Measurements from ENCODE around the gene SELE.

The SELE gene

GRCh38 chr1:169741666-169742394, 8.0 kb upstream of the SELE start:
- H3K27ac ChIP-seq (ENCODE audit: poor library complexity, severe bottlenecking) = no peak overlapping the region
- no peaks in the 10 kb centered on the region for H3K27me3 ChIP-seq (ENCODE audit: insufficient read depth, poor library complexity, severe bottlenecking)
- no peaks in the 10 kb centered on the region for H3K9me3 ChIP-seq (ENCODE audit: severe bottlenecking)
- H3K36me3 ChIP-seq (ENCODE audit: low read depth) = no peaks in the 10 kb centered on the region
- H3K4me1 ChIP-seq (ENCODE audit: insufficient read depth, poor library complexity, severe bottlenecking) = no peaks in the 10 kb centered on the region
- no peak for DNase-seq (ENCODE audit: low spot score)
- no peak for TF ChIP-seq CTCF (IDR thresholded peaks at IDR 0.05; ENCODE audit: poor library complexity, severe bottlenecking)
- ATAC-seq (ENCODE audit: low read depth) = no peak
- no peak overlapping the region for H3K4me3 ChIP-seq (ENCODE audit: severe bottlenecking)

GRCh38 chr1:169739980-169740379, 6.1 kb upstream of the SELE start:
- DNase-seq (ENCODE audit: low spot score) (no peak), ATAC-seq (ENCODE audit: low read depth) (no peak)
- Histone ChIP-seq H3K9me3 (ENCODE audit: severe bottlenecking) (no peaks in the 10 kb centered on the region), H3K36me3 (ENCODE audit: low read depth) (no peaks in the 10 kb centered on the region), H3K4me3 (ENCODE audit: severe bottlenecking) (no peak overlapping the region), H3K4me1 (ENCODE audit: insufficient read depth, poor library complexity, severe bottlenecking) (no peaks in the 10 kb centered on the region), H3K27me3 (ENCODE audit: insufficient read depth, poor library complexity, severe bottlenecking) (no peaks in the 10 kb centered on the region), H3K27ac (ENCODE audit: poor library complexity, severe bottlenecking) (no peak overlapping the region)
- TF ChIP-seq CTCF (IDR thresholded peaks at IDR 0.05; ENCODE audit: poor library complexity, severe bottlenecking) = no peak

- no peak for DNase-seq (ENCODE audit: low spot score)
- Histone ChIP-seq H3K27ac (ENCODE audit: poor library complexity, severe bottlenecking) (no peak overlapping the region), H3K36me3 (ENCODE audit: low read depth) (no peaks in the 10 kb centered on the region), H3K4me1 (ENCODE audit: insufficient read depth, poor library complexity, severe bottlenecking) (no peaks in the 10 kb centered on the region), H3K27me3 (ENCODE audit: insufficient read depth, poor library complexity, severe bottlenecking) (peaks cover 4% of the 10 kb centered on the region), H3K9me3 (ENCODE audit: severe bottlenecking) (no peaks in the 10 kb centered on the region), H3K4me3 (ENCODE audit: severe bottlenecking) (no peak overlapping the region)
- TF ChIP-seq CTCF (IDR thresholded peaks at IDR 0.05; ENCODE audit: poor library complexity, severe bottlenecking) = no peak
- no peak for ATAC-seq (ENCODE audit: low read depth)
Observed at GRCh38 chr1:169731446-169731845, 2.4 kb downstream of the SELE start.

- no peaks in the 10 kb centered on the region for H3K36me3 ChIP-seq (ENCODE audit: low read depth)
- DNase-seq (ENCODE audit: low spot score) (no peak), ATAC-seq (ENCODE audit: low read depth) (no peak)
- no peak overlapping the region for H3K4me3 ChIP-seq (ENCODE audit: severe bottlenecking)
- H3K27ac ChIP-seq (ENCODE audit: poor library complexity, severe bottlenecking) = no peak overlapping the region
- H3K27me3 ChIP-seq (ENCODE audit: insufficient read depth, poor library complexity, severe bottlenecking) = peaks cover 4% of the 10 kb centered on the region
- TF ChIP-seq CTCF (IDR thresholded peaks at IDR 0.05; ENCODE audit: poor library complexity, severe bottlenecking) = no peak
- H3K9me3 ChIP-seq (ENCODE audit: severe bottlenecking) = no peaks in the 10 kb centered on the region
- no peaks in the 10 kb centered on the region for H3K4me1 ChIP-seq (ENCODE audit: insufficient read depth, poor library complexity, severe bottlenecking)
Observed at GRCh38 chr1:169729991-169730390, 3.9 kb downstream of the SELE start.

DNA sequence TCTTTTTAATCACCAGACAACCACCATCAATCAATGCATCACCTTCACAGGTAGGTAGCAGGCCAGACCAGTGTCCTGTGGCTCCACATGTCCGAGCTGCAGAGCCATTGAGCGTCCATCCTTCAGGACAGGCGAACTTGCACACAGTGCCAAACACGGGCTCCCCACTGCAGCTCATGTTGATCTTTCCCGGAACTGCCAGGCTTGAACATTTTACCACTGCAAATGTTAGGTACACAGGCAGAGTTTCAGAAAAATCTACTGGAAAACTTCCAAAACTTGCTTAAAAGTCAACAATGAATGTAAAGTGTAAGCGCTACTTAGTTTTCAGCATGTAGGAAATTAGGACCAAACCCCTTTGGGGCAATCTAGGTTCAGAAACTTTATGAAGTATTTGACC, 6.6 kb downstream of the SELE start:
- Histone ChIP-seq H3K27me3 (ENCODE audit: insufficient read depth, poor library complexity, severe bottlenecking) (peaks cover 4% of the 10 kb centered on the region), H3K4me3 (ENCODE audit: severe bottlenecking) (no peak overlapping the region), H3K9me3 (ENCODE audit: severe bottlenecking) (no peaks in the 10 kb centered on the region), H3K4me1 (ENCODE audit: insufficient read depth, poor library complexity, severe bottlenecking) (no peaks in the 10 kb centered on the region), H3K27ac (ENCODE audit: poor library complexity, severe bottlenecking) (no peak overlapping the region), H3K36me3 (ENCODE audit: low read depth) (no peaks in the 10 kb centered on the region)
- TF ChIP-seq CTCF (IDR thresholded peaks at IDR 0.05; ENCODE audit: poor library complexity, severe bottlenecking) = no peak
- ATAC-seq (ENCODE audit: low read depth) (no peak), DNase-seq (ENCODE audit: low spot score) (no peak)

Data from RWPE2 (cell line).